Gastrocnemius medialis (tissue), 4 donors: ENCODE measurements around the gene NLGN4X. TPM values are rescaled to one million over a fixed set of nuclear protein-coding genes. Genes with fewer than 3 reads are reported as not detected.

ENCODE experiments used
- ATAC-seq, 2 donors: fragments of 150-250 bp; one replicate each; pipeline ENCODE4 v1.9.1; 2016
- DNase-seq, 2 donors: peaks; one replicate each; pipeline ENCODE4 v3.0.0-alpha.2; 2019
- H3K27ac ChIP-seq, 4 donors: fragments of 200-600 bp; sonication (generic); 1 replicate in 1 of 4; 2 replicates in 3 of 4; pipeline ENCODE4 v1.5.1; 2016 to 2018; ENCODE audit warnings: mild to moderate bottlenecking in 2 of 4, moderate library complexity in 1 of 4
- H3K27me3 ChIP-seq, 3 donors: fragments of 200-600 bp; sonication (generic) in 2 of 3; 1 replicate in 1 of 3; 2 replicates in 2 of 3; pipeline versions ENCODE4 v1.5.1 to v1.6.0; 2016 to 2019; ENCODE audit warnings: mild to moderate bottlenecking in 1 of 3, moderate library complexity in 1 of 3
- H3K36me3 ChIP-seq, 2 donors: fragments of 200-600 bp; sonication (generic) in 1 of 2; one replicate each; pipeline ENCODE4 v1.5.1; 2017 to 2018
- H3K4me1 ChIP-seq, 2 donors: fragments of 200-600 bp; sonication (generic) in 1 of 2; one replicate each; pipeline ENCODE4 v1.5.1; 2016 to 2017; ENCODE audit warnings: mild to moderate bottlenecking in 2 of 2
- H3K4me3 ChIP-seq, 4 donors: fragments of 200-600 bp; sonication (generic) in 3 of 4; 1 replicate in 1 of 4; 2 replicates in 3 of 4; pipeline ENCODE4 v1.5.1; 2016 to 2019; ENCODE audit warnings: mild to moderate bottlenecking in 2 of 4
- H3K9me3 ChIP-seq, 3 donors: fragments of 200-600 bp; sonication (generic) in 2 of 3; 1 replicate in 1 of 3; 2 replicates in 2 of 3; pipeline ENCODE4 v1.5.1; 2016 to 2019
- CTCF ChIP-seq, 5 experiments: fragments of 450-650 bp in 3 of 5; fragments of 200-600 bp in 2 of 5; sonication (generic) in 2 of 5; IDR thresholded peaks in 4 of 5; conservative IDR thresholded peaks in 1 of 5; 1 replicate in 4 of 5; 2 replicates in 1 of 5; pipeline ENCODE4 v1.5.1; 2016 to 2019; ENCODE audit warnings: antibody characterized with exemption in 5 of 5, mild to moderate bottlenecking in 3 of 5, moderate library complexity in 3 of 5
- POLR2A ChIP-seq, 2 donors: fragments of 450-650 bp; IDR thresholded peaks; one replicate each; pipeline ENCODE4 v1.6.1; 2017; ENCODE audit warnings: antibody characterized with exemption in 2 of 2, mild to moderate bottlenecking in 2 of 2, moderate library complexity in 2 of 2
- in situ Hi-C, 4 donors: fragments of 200-750 bp; cut with MboI; loops; one replicate each; pipeline versions ENCODE4 v1.15.0 to v1.8.0; 2017; ENCODE audit warnings: low sequenced_read_pairs in 4 of 4
- intact Hi-C: fragments of 100-400 bp; cut with DNase I; formaldehyde crosslinking; loops from one replicate; pipeline ENCODE4 v1.15.1; 2023; ENCODE audit warnings: low total_unique reads
- total RNA-seq, 4 donors: library from RNA; depleted of rRNA; stranded (reverse); fragments of >200 nt; gene quantifications; one replicate each; pipeline versions ENCODE4 v1.1.0 to v1.2.3, GENCODE V29; 2016

The NLGN4X gene
- under 1 TPM; 0.31 to 0.52 (median 0.47) TPM for total RNA-seq

- no peaks in the 10 kb centered on the region for H3K4me1 ChIP-seq
- TF ChIP-seq POLR2A (IDR thresholded peaks at IDR 0.05) = no peak
- TF ChIP-seq CTCF (IDR thresholded peaks at IDR 0.05 in 4 of 5, conservative IDR thresholded peaks at IDR 0.05 in 1 of 5) = no peak
- intact Hi-C loops = no loop called here
- DNase-seq = no peak
- ATAC-seq = no peak
- in situ Hi-C loops = no loop called here
- no peak within 1 kb of the TSS for H3K27ac ChIP-seq
- H3K27me3 ChIP-seq = peaks cover 0 to 46% (median 44%) of the 10 kb centered on the region in 3 donors
- H3K4me3 ChIP-seq = no peak within 1 kb of the TSS
- H3K36me3 ChIP-seq = no peaks in the 10 kb centered on the region
- no peaks in the 10 kb centered on the region for H3K9me3 ChIP-seq
These were observed at the start of gene NLGN4X for GRCh38 chrX:6228720-6229119. Gene NLGN4X (minus strand): TSS chrX:6228867. CDS start chrX:6151466, 77,401 bp downstream.

- Histone ChIP-seq H3K4me3 (no peak overlapping the region), H3K4me1 (no peaks in the 10 kb centered on the region), H3K27ac (no peak overlapping the region), H3K36me3 (no peaks in the 10 kb centered on the region), H3K9me3 (no peaks in the 10 kb centered on the region), H3K27me3 (no peaks in the 10 kb centered on the region)
- in situ Hi-C loops = no loop called here
- DNase-seq (no peak), ATAC-seq (no peak)
- no peak for TF ChIP-seq CTCF (IDR thresholded peaks at IDR 0.05 in 4 of 5, conservative IDR thresholded peaks at IDR 0.05 in 1 of 5)
- TF ChIP-seq POLR2A (IDR thresholded peaks at IDR 0.05) = no peak
- intact Hi-C loops = no loop called here
These were observed 37.4 kb upstream of the NLGN4X start for GRCh38 chrX:6266041-6266440.

- H3K36me3 ChIP-seq = no peaks in the 10 kb centered on the region
- ATAC-seq (no peak), DNase-seq (no peak)
- no peaks in the 10 kb centered on the region for H3K4me1 ChIP-seq
- H3K9me3 ChIP-seq = no peaks in the 10 kb centered on the region
- no peak overlapping the region for H3K27ac ChIP-seq
- no peaks in the 10 kb centered on the region for H3K27me3 ChIP-seq
- intact Hi-C loops = no loop called here
- TF ChIP-seq POLR2A (IDR thresholded peaks at IDR 0.05) = no peak
- no peak for TF ChIP-seq CTCF (IDR thresholded peaks at IDR 0.05 in 4 of 5, conservative IDR thresholded peaks at IDR 0.05 in 1 of 5)
- H3K4me3 ChIP-seq = no peak overlapping the region
- in situ Hi-C loops = no loop called here
These were observed 34.3 kb upstream of the NLGN4X start for GRCh38 chrX:6262959-6263358.

GRCh38 chrX:6257025-6257424 is 28.4 kb upstream of the NLGN4X start:
- no peak overlapping the region for H3K4me3 ChIP-seq
- H3K9me3 ChIP-seq = no peaks in the 10 kb centered on the region
- intact Hi-C loops (no loop called here), in situ Hi-C loops (no loop called here)
- ATAC-seq (no peak), DNase-seq (no peak)
- no peaks in the 10 kb centered on the region for H3K36me3 ChIP-seq
- H3K4me1 ChIP-seq = no peaks in the 10 kb centered on the region
- TF ChIP-seq POLR2A (IDR thresholded peaks at IDR 0.05) = no peak
- TF ChIP-seq CTCF (IDR thresholded peaks at IDR 0.05 in 4 of 5, conservative IDR thresholded peaks at IDR 0.05 in 1 of 5) = no peak
- no peaks in the 10 kb centered on the region for H3K27me3 ChIP-seq
- no peak overlapping the region for H3K27ac ChIP-seq

- intact Hi-C loops = no loop called here
- ATAC-seq (no peak), DNase-seq (no peak)
- in situ Hi-C loops = no loop called here
- Histone ChIP-seq H3K27me3 (no peaks in the 10 kb centered on the region), H3K4me3 (no peak overlapping the region), H3K36me3 (no peaks in the 10 kb centered on the region), H3K9me3 (no peaks in the 10 kb centered on the region), H3K4me1 (no peaks in the 10 kb centered on the region), H3K27ac (no peak overlapping the region)
- TF ChIP-seq POLR2A (IDR thresholded peaks at IDR 0.05) (no peak), CTCF (IDR thresholded peaks at IDR 0.05 in 4 of 5, conservative IDR thresholded peaks at IDR 0.05 in 1 of 5) (no peak)
These were observed 16.0 kb upstream of the NLGN4X start for GRCh38 chrX:6244666-6245065.
